Measurements from ENCODE around the gene CLDN10.
"Not testable (repeated sequence)": the region's sequence is repeated elsewhere in the genome, so short reads cannot be mapped to it uniquely, and the experiment has no call there.

CLDN10 gene

GRCh38 chr13:95541911-95542474 lies 10.5 kb upstream of the CLDN10 start:
- no peak for DNase-seq

GRCh38 chr13:95544293-95544692 lies 8.2 kb upstream of the CLDN10 start:
- DNase-seq: no peak

GRCh38 chr13:95546919-95547318 lies 5.6 kb upstream of the CLDN10 start:
- DNase-seq: no peak

GRCh38 chr13:95547531-95548167 lies 4.9 kb upstream of the CLDN10 start:
- DNase-seq: no peak

- DNase-seq: no peak
These were observed 347 bp upstream of the CLDN10 start for GRCh38 chr13:95552208-95552538.

GRCh38 chr13:95553581-95554385 lies 1.3 kb downstream of the CLDN10 start:
- DNase-seq: no peak

- DNase-seq: no peak
These were observed 4.5 kb downstream of the CLDN10 start for GRCh38 chr13:95557013-95557412.

GRCh38 chr13:95559100-95559499 lies 6.6 kb downstream of the CLDN10 start:
- no peak for DNase-seq

GRCh38 chr13:95560387-95560786 lies 7.9 kb downstream of the CLDN10 start:
- DNase-seq: no peak

- no peak for DNase-seq
These were observed 11.6 kb downstream of the CLDN10 start for GRCh38 chr13:95564091-95564490.

GRCh38 chr13:95564733-95565291 lies 12.3 kb downstream of the CLDN10 start:
- DNase-seq: no peak

GRCh38 chr13:95565758-95566157 lies 13.2 kb downstream of the CLDN10 start:
- not testable (repeated sequence) for DNase-seq

- DNase-seq: no peak
These were observed 15.6 kb downstream of the CLDN10 start for GRCh38 chr13:95568131-95568530.

GRCh38 chr13:95570016-95570415 lies 17.5 kb downstream of the CLDN10 start:
- DNase-seq: no peak

- DNase-seq: no peak
These were observed 19.4 kb downstream of the CLDN10 start for GRCh38 chr13:95571941-95572340.

GRCh38 chr13:95573221-95573620 lies 20.7 kb downstream of the CLDN10 start:
- DNase-seq: no peak

GRCh38 chr13:95579303-95579702 lies 26.8 kb downstream of the CLDN10 start:
- peak; percentile 58 for DNase-seq

GRCh38 chr13:95585867-95586266 lies 33.3 kb downstream of the CLDN10 start:
- DNase-seq: no peak

- no peak for DNase-seq
These were observed 35.6 kb downstream of the CLDN10 start for GRCh38 chr13:95588134-95588533.

- DNase-seq: no peak
These were observed 36.2 kb downstream of the CLDN10 start for GRCh38 chr13:95588721-95589120.

GRCh38 chr13:95593462-95593861 lies 40.9 kb downstream of the CLDN10 start:
- no peak for DNase-seq

- DNase-seq: no peak
These were observed 44.2 kb downstream of the CLDN10 start for GRCh38 chr13:95596701-95597100.

GRCh38 chr13:95601216-95601615 lies 48.7 kb downstream of the CLDN10 start:
- no peak for DNase-seq

GRCh38 chr13:95601906-95602305 lies 49.4 kb downstream of the CLDN10 start:
- no peak for DNase-seq

Measured in activated CD4-positive, alpha-beta T cell treated with anti-CD3 and anti-CD28 coated beads, Interleukin-10, Interleukin-2, amounts not matched to agents 100 ng/mL and 50 ng/mL, durations not matched to agents 16 hours and 8 hours (primary cell).